Tibial nerve (tissue), 4 donors: Measurements from ENCODE around the gene CCP110. TPM values are rescaled to one million over a fixed set of nuclear protein-coding genes. Genes with fewer than 3 reads are reported as not detected.

Source experiments
- DNase-seq, 2 donors: peaks; one replicate each; pipeline ENCODE4 v3.0.0-alpha.2; 2019; ENCODE audit warnings: low spot score in 2 of 2
- H3K27ac ChIP-seq, 4 donors: fragments of 200-600 bp; sonication (generic) in 3 of 4; one replicate each; pipeline ENCODE4 v1.5.1; 2017 to 2019; ENCODE audit warnings: mild to moderate bottlenecking in 1 of 4
- H3K27me3 ChIP-seq, 2 donors: fragments of 200-600 bp; sonication (generic) in 1 of 2; one replicate each; pipeline versions ENCODE4 v1.5.1 to v1.6.0; 2017 to 2019
- H3K36me3 ChIP-seq, 3 donors: fragments of 200-600 bp; sonication (generic); one replicate each; pipeline ENCODE4 v1.5.1; 2018 to 2019
- H3K4me1 ChIP-seq, 4 donors: fragments of 200-600 bp; sonication (generic) in 3 of 4; one replicate each; pipeline ENCODE4 v1.5.1; 2017 to 2019
- H3K4me3 ChIP-seq, 4 donors: fragments of 200-600 bp; sonication (generic) in 3 of 4; one replicate each; pipeline ENCODE4 v1.5.1; 2017 to 2019; ENCODE audit warnings: mild to moderate bottlenecking in 1 of 4, moderate library complexity in 1 of 4
- H3K9me3 ChIP-seq, 4 donors: fragments of 200-600 bp; sonication (generic) in 3 of 4; one replicate each; pipeline ENCODE4 v1.5.1; 2017 to 2019
- CTCF ChIP-seq, 5 experiments: fragments of 200-600 bp in 3 of 5; fragments of 450-650 bp in 2 of 5; sonication (generic) in 3 of 5; IDR thresholded peaks; one replicate each; pipeline ENCODE4 v1.5.1; 2016 to 2019; ENCODE audit warnings: antibody characterized with exemption in 5 of 5, mild to moderate bottlenecking in 3 of 5, moderate library complexity in 2 of 5
- EP300 ChIP-seq, 2 donors: sonication (generic); formaldehyde crosslinking; IDR thresholded peaks; one replicate each; pipeline ENCODE4 v1.6.1; 2017; ENCODE audit warnings: antibody characterized with exemption in 2 of 2, mild to moderate bottlenecking in 1 of 2
- POLR2A ChIP-seq, 2 donors: fragments of 450-650 bp; IDR thresholded peaks; one replicate each; pipeline ENCODE4 v1.6.1; 2017; ENCODE audit warnings: antibody characterized with exemption in 2 of 2, mild to moderate bottlenecking in 2 of 2, moderate library complexity in 2 of 2
- WGBS, 2 donors: methylation state at CpG; one replicate each; pipeline ENCODE4 v1.1.5; 2018; 5-methylcytosine and 5-hydroxymethylcytosine counted together
- total RNA-seq, 4 donors: library from RNA; depleted of rRNA; stranded (reverse); fragments of >200 nt; gene quantifications; one replicate each; pipeline ENCODE4 v1.1.0, GENCODE V29; 2016

Gene CCP110
- total RNA-seq, result 10 to 100 TPM; 24.9 to 33.9 (median 27.2) TPM

GRCh38 chr16:19523559-19524355 lies at the start of gene CCP110:
TSS of gene CCP110 (plus strand) at chr16:19523942. CDS start at chr16:19527882, 3,940 bp downstream.
- Histone ChIP-seq H3K4me1 (peaks cover 0 to 56% (median 23%) of the 10 kb centered on the region in 4 donors), H3K9me3 (no peaks in the 10 kb centered on the region), H3K4me3 (peak within 1 kb of the TSS; percentile 73 to 92 (median 83)), H3K27ac (peak within 1 kb of the TSS; percentile 55 to 96 (median 78)), H3K36me3 (peaks cover 0 to 8% (median 0%) of the 10 kb centered on the region in 3 donors), H3K27me3 (no peaks in the 10 kb centered on the region)
- whole genome bisulfite sequencing, 2 donors, result 1% methylated on average over 48 to 51 of the region's 51 CpGs
- peak; percentile 93 to 94 for DNase-seq
- peak in 1 of 2 donors; percentile 83 for TF ChIP-seq EP300 (IDR thresholded peaks at IDR 0.05)
- TF ChIP-seq CTCF (IDR thresholded peaks at IDR 0.05), result peak in 1 of 5 experiments; percentile 13
- peak in 1 of 2 donors; percentile 76 for TF ChIP-seq POLR2A (IDR thresholded peaks at IDR 0.05)

GRCh38 chr16:19474617-19475016 lies 49.1 kb upstream of the CCP110 start:
- TF ChIP-seq EP300 (IDR thresholded peaks at IDR 0.05), result no peak
- no peak for TF ChIP-seq CTCF (IDR thresholded peaks at IDR 0.05)
- TF ChIP-seq POLR2A (IDR thresholded peaks at IDR 0.05), result no peak
- Histone ChIP-seq H3K27ac (no peak overlapping the region), H3K36me3 (no peaks in the 10 kb centered on the region), H3K4me3 (no peak overlapping the region), H3K27me3 (no peaks in the 10 kb centered on the region), H3K9me3 (no peaks in the 10 kb centered on the region), H3K4me1 (no peaks in the 10 kb centered on the region)
- WGBS, 2 donors, result 49 to 56% methylated on average over 5 of the region's 5 CpGs
- DNase-seq, result no peak

GRCh38 chr16:19478505-19478904 lies 45.2 kb upstream of the CCP110 start:
- 85 to 90% methylated on average over 1 of the region's 1 CpG for WGBS, 2 donors
- TF ChIP-seq CTCF (IDR thresholded peaks at IDR 0.05), result no peak
- TF ChIP-seq EP300 (IDR thresholded peaks at IDR 0.05), result no peak
- Histone ChIP-seq H3K9me3 (peaks cover 0 to 6% (median 0%) of the 10 kb centered on the region in 4 donors), H3K27me3 (no peaks in the 10 kb centered on the region), H3K27ac (no peak overlapping the region), H3K4me1 (no peaks in the 10 kb centered on the region), H3K4me3 (no peak overlapping the region), H3K36me3 (no peaks in the 10 kb centered on the region)
- DNase-seq, result no peak

- Histone ChIP-seq H3K9me3 (peaks cover 0 to 6% (median 0%) of the 10 kb centered on the region in 4 donors), H3K36me3 (no peaks in the 10 kb centered on the region), H3K27ac (no peak overlapping the region), H3K4me3 (no peak overlapping the region), H3K4me1 (no peaks in the 10 kb centered on the region), H3K27me3 (no peaks in the 10 kb centered on the region)
- 69 to 89% methylated on average over 3 of the region's 3 CpGs for WGBS, 2 donors
- DNase-seq, result no peak
- TF ChIP-seq EP300 (IDR thresholded peaks at IDR 0.05), result no peak
- no peak for TF ChIP-seq POLR2A (IDR thresholded peaks at IDR 0.05)
- no peak for TF ChIP-seq CTCF (IDR thresholded peaks at IDR 0.05)
These were observed 44.4 kb upstream of the CCP110 start for GRCh38 chr16:19479302-19479721.

- DNase-seq, result no peak
- Histone ChIP-seq H3K36me3 (no peaks in the 10 kb centered on the region), H3K27me3 (no peaks in the 10 kb centered on the region), H3K27ac (no peak overlapping the region), H3K4me3 (no peak overlapping the region), H3K4me1 (no peaks in the 10 kb centered on the region), H3K9me3 (peaks cover 0 to 6% (median 0%) of the 10 kb centered on the region in 4 donors)
- 69 to 71% methylated on average over 2 of the region's 2 CpGs for WGBS, 2 donors
- no peak for TF ChIP-seq CTCF (IDR thresholded peaks at IDR 0.05)
- TF ChIP-seq POLR2A (IDR thresholded peaks at IDR 0.05), result no peak
- TF ChIP-seq EP300 (IDR thresholded peaks at IDR 0.05), result no peak
These were observed 42.4 kb upstream of the CCP110 start for GRCh38 chr16:19481296-19481695.
